Measurements from ENCODE around the gene GOLGA8Q.
"Not testable (repeated sequence)": the region's sequence is repeated elsewhere in the genome, so short reads cannot be mapped to it uniquely, and the experiment has no call there.

DNA sequence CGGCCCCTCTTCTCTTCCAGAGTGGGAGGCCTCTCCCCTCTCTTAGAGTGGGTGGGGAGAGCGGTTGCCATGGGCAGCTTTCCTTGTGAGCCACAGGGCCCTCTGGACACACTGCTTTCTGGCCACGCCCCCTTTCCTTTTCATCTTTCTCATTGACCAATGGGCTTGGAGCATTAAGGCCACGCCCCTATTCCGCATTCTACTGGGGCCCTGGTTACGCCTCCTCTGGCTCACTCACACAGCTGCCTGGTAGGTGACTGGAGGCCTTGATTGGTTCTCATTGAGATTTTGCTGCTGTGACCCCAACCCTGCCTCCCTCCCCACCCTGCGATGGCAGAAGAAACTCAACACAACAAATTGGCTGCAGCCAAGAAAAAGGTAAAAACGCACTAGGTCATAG, 51.9 kb downstream of the GOLGA8Q start, which contains the start of gene GOLGA8H:
- TF ChIP-seq, protein P1, sequence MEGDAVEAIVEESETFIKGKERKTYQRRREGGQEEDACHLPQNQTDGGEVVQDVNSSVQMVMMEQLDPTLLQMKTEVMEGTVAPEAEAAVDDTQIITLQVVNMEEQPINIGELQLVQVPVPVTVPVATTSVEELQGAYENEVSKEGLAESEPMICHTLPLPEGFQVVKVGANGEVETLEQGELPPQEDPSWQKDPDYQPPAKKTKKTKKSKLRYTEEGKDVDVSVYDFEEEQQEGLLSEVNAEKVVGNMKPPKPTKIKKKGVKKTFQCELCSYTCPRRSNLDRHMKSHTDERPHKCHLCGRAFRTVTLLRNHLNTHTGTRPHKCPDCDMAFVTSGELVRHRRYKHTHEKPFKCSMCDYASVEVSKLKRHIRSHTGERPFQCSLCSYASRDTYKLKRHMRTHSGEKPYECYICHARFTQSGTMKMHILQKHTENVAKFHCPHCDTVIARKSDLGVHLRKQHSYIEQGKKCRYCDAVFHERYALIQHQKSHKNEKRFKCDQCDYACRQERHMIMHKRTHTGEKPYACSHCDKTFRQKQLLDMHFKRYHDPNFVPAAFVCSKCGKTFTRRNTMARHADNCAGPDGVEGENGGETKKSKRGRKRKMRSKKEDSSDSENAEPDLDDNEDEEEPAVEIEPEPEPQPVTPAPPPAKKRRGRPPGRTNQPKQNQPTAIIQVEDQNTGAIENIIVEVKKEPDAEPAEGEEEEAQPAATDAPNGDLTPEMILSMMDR (IDR thresholded peaks at IDR 0.05), result not testable (repeated sequence)
- not testable (repeated sequence) for TF ChIP-seq EP300 (IDR thresholded peaks at IDR 0.05)

Measured in upper lobe of left lung (tissue), 4 donors.